ENCODE data around the gene KRTAP3-1. TPM values are rescaled to one million over a fixed set of nuclear protein-coding genes. Genes with fewer than 3 reads are reported as not detected.

The KRTAP3-1 gene
- total and polyA plus RNA-seq, 7 experiments from 2014 or later: not detected

GRCh38 chr17:40981115-40981514 is 27.8 kb downstream of the KRTAP3-1 start:
- intact Hi-C loops (cut with micrococcal nuclease): no loop called here
- POLR2A ChIA-PET: no interaction called here
- H3K4me1 Mint-ChIP-seq: no peaks in the 10 kb centered on the region
- H3K27ac Mint-ChIP-seq: no peak overlapping the region
- H3K4me3 Mint-ChIP-seq: no peak overlapping the region
- Histone ChIP-seq H3K4me1 (ENCODE audit: control insufficient read depth in 2 of 2, insufficient read depth in 2 of 2, low read length in 2 of 2) (no peaks in the 10 kb centered on the region), H3K27ac (ENCODE audit: low read depth, low read length) (no peak overlapping the region), H3K9me3 (ENCODE audit: control insufficient read depth in 2 of 3, low read length in 3 of 3) (no peaks in the 10 kb centered on the region), H3K36me3 (ENCODE audit: control insufficient read depth in 2 of 3, insufficient read depth in 3 of 3, low read length in 3 of 3) (no peaks in the 10 kb centered on the region), H3K4me3 (ENCODE audit: low read length) (no peak overlapping the region), H3K27me3 (ENCODE audit: control insufficient read depth in 2 of 2, insufficient read depth in 2 of 2, low read length in 2 of 2) (no peaks in the 10 kb centered on the region)
- DNase-seq (no peak), ATAC-seq (no peak)
- no peaks in the 10 kb centered on the region for H3K36me3 Mint-ChIP-seq
- CTCF ChIA-PET: no interaction called here
- H3K9me3 Mint-ChIP-seq: no peaks in the 10 kb centered on the region
- H3K27me3 Mint-ChIP-seq: peaks cover 12 to 26% (median 19%) of the 10 kb centered on the region in 5 donors

- no peaks in the 10 kb centered on the region for H3K9me3 Mint-ChIP-seq
- Histone ChIP-seq H3K27me3 (ENCODE audit: control insufficient read depth in 2 of 2, insufficient read depth in 2 of 2, low read length in 2 of 2) (no peaks in the 10 kb centered on the region), H3K27ac (ENCODE audit: low read depth, low read length) (no peak overlapping the region), H3K4me3 (ENCODE audit: low read length) (no peak overlapping the region), H3K9me3 (ENCODE audit: control insufficient read depth in 2 of 3, low read length in 3 of 3) (no peaks in the 10 kb centered on the region), H3K4me1 (ENCODE audit: control insufficient read depth in 2 of 2, insufficient read depth in 2 of 2, low read length in 2 of 2) (no peaks in the 10 kb centered on the region), H3K36me3 (ENCODE audit: control insufficient read depth in 2 of 3, insufficient read depth in 3 of 3, low read length in 3 of 3) (no peaks in the 10 kb centered on the region)
- H3K4me1 Mint-ChIP-seq: no peaks in the 10 kb centered on the region
- ATAC-seq (no peak), DNase-seq (no peak)
- H3K27me3 Mint-ChIP-seq: peaks cover 14 to 28% (median 19%) of the 10 kb centered on the region in 5 donors
- POLR2A ChIA-PET: no interaction called here
- no peak overlapping the region for H3K4me3 Mint-ChIP-seq
- no peaks in the 10 kb centered on the region for H3K36me3 Mint-ChIP-seq
- H3K27ac Mint-ChIP-seq: no peak overlapping the region
- intact Hi-C loops (cut with micrococcal nuclease): no loop called here
- CTCF ChIA-PET: no interaction called here
These were observed 28.3 kb downstream of the KRTAP3-1 start for GRCh38 chr17:40980596-40980995.

GRCh38 chr17:40980117-40980516 is 28.8 kb downstream of the KRTAP3-1 start:
- Mint-ChIP-seq H3K36me3 (no peaks in the 10 kb centered on the region), H3K4me1 (no peaks in the 10 kb centered on the region), H3K27me3 (peaks cover 17 to 29% (median 24%) of the 10 kb centered on the region in 5 donors), H3K4me3 (no peak overlapping the region), H3K27ac (no peak overlapping the region), H3K9me3 (no peaks in the 10 kb centered on the region)
- no peaks in the 10 kb centered on the region for H3K4me1 ChIP-seq (ENCODE audit: control insufficient read depth in 2 of 2, insufficient read depth in 2 of 2, low read length in 2 of 2)
- CTCF ChIA-PET: no interaction called here
- no peak for ATAC-seq
- H3K9me3 ChIP-seq (ENCODE audit: control insufficient read depth in 2 of 3, low read length in 3 of 3): no peaks in the 10 kb centered on the region
- no peaks in the 10 kb centered on the region for H3K27me3 ChIP-seq (ENCODE audit: control insufficient read depth in 2 of 2, insufficient read depth in 2 of 2, low read length in 2 of 2)
- POLR2A ChIA-PET: no interaction called here
- H3K4me3 ChIP-seq (ENCODE audit: low read length): no peak overlapping the region
- DNase-seq: no peak
- intact Hi-C loops (cut with micrococcal nuclease): no loop called here
- H3K27ac ChIP-seq (ENCODE audit: low read depth, low read length): no peak overlapping the region
- H3K36me3 ChIP-seq (ENCODE audit: control insufficient read depth in 2 of 3, insufficient read depth in 3 of 3, low read length in 3 of 3): no peaks in the 10 kb centered on the region

GRCh38 chr17:40978575-40979151 is 30.3 kb downstream of the KRTAP3-1 start:
- ATAC-seq (no peak), DNase-seq (no peak)
- intact Hi-C loops (cut with micrococcal nuclease): no loop called here
- Histone ChIP-seq H3K9me3 (ENCODE audit: control insufficient read depth in 2 of 3, low read length in 3 of 3) (no peaks in the 10 kb centered on the region), H3K36me3 (ENCODE audit: control insufficient read depth in 2 of 3, insufficient read depth in 3 of 3, low read length in 3 of 3) (no peaks in the 10 kb centered on the region), H3K27ac (ENCODE audit: low read depth, low read length) (no peak overlapping the region), H3K4me1 (ENCODE audit: control insufficient read depth in 2 of 2, insufficient read depth in 2 of 2, low read length in 2 of 2) (no peaks in the 10 kb centered on the region), H3K27me3 (ENCODE audit: control insufficient read depth in 2 of 2, insufficient read depth in 2 of 2, low read length in 2 of 2) (no peaks in the 10 kb centered on the region), H3K4me3 (ENCODE audit: low read length) (no peak overlapping the region)
- POLR2A ChIA-PET: no interaction called here
- no peaks in the 10 kb centered on the region for H3K4me1 Mint-ChIP-seq
- CTCF ChIA-PET: no interaction called here
- H3K36me3 Mint-ChIP-seq: no peaks in the 10 kb centered on the region
- H3K9me3 Mint-ChIP-seq: no peaks in the 10 kb centered on the region
- H3K27me3 Mint-ChIP-seq: peaks cover 14 to 25% (median 21%) of the 10 kb centered on the region in 5 donors
- no peak overlapping the region for H3K27ac Mint-ChIP-seq
- H3K4me3 Mint-ChIP-seq: no peak overlapping the region

GRCh38 chr17:40975516-40975915 is 33.4 kb downstream of the KRTAP3-1 start:
- no peak for ATAC-seq
- POLR2A ChIA-PET: no interaction called here
- H3K27ac ChIP-seq (ENCODE audit: low read depth, low read length): no peak overlapping the region
- intact Hi-C loops (cut with micrococcal nuclease): no loop called here
- DNase-seq: no peak
- no peaks in the 10 kb centered on the region for H3K36me3 ChIP-seq (ENCODE audit: control insufficient read depth in 2 of 3, insufficient read depth in 3 of 3, low read length in 3 of 3)
- H3K9me3 ChIP-seq (ENCODE audit: control insufficient read depth in 2 of 3, low read length in 3 of 3): no peaks in the 10 kb centered on the region
- no peaks in the 10 kb centered on the region for H3K9me3 Mint-ChIP-seq
- H3K4me3 Mint-ChIP-seq: no peak overlapping the region
- no peaks in the 10 kb centered on the region for H3K4me1 Mint-ChIP-seq
- no peaks in the 10 kb centered on the region for H3K36me3 Mint-ChIP-seq
- no peak overlapping the region for H3K4me3 ChIP-seq (ENCODE audit: low read length)
- H3K27me3 ChIP-seq (ENCODE audit: control insufficient read depth in 2 of 2, insufficient read depth in 2 of 2, low read length in 2 of 2): no peaks in the 10 kb centered on the region
- peaks cover 9 to 31% (median 17%) of the 10 kb centered on the region in 5 donors for H3K27me3 Mint-ChIP-seq
- H3K4me1 ChIP-seq (ENCODE audit: control insufficient read depth in 2 of 2, insufficient read depth in 2 of 2, low read length in 2 of 2): no peaks in the 10 kb centered on the region
- CTCF ChIA-PET: no interaction called here
- H3K27ac Mint-ChIP-seq: no peak overlapping the region

- intact Hi-C loops (cut with micrococcal nuclease): no loop called here
- H3K27ac ChIP-seq (ENCODE audit: low read depth, low read length): no peak overlapping the region
- no peaks in the 10 kb centered on the region for H3K9me3 ChIP-seq (ENCODE audit: control insufficient read depth in 2 of 3, low read length in 3 of 3)
- DNase-seq: no peak
- no peak for ATAC-seq
- no peaks in the 10 kb centered on the region for H3K27me3 ChIP-seq (ENCODE audit: control insufficient read depth in 2 of 2, insufficient read depth in 2 of 2, low read length in 2 of 2)
- no peaks in the 10 kb centered on the region for H3K9me3 Mint-ChIP-seq
- CTCF ChIA-PET: no interaction called here
- no peak overlapping the region for H3K4me3 Mint-ChIP-seq
- no peak overlapping the region for H3K27ac Mint-ChIP-seq
- no peaks in the 10 kb centered on the region for H3K36me3 ChIP-seq (ENCODE audit: control insufficient read depth in 2 of 3, insufficient read depth in 3 of 3, low read length in 3 of 3)
- no peaks in the 10 kb centered on the region for H3K4me1 Mint-ChIP-seq
- POLR2A ChIA-PET: no interaction called here
- H3K27me3 Mint-ChIP-seq: peaks cover 12 to 38% (median 14%) of the 10 kb centered on the region in 5 donors
- no peaks in the 10 kb centered on the region for H3K36me3 Mint-ChIP-seq
- H3K4me3 ChIP-seq (ENCODE audit: low read length): no peak overlapping the region
- no peaks in the 10 kb centered on the region for H3K4me1 ChIP-seq (ENCODE audit: control insufficient read depth in 2 of 2, insufficient read depth in 2 of 2, low read length in 2 of 2)
These were observed 34.6 kb downstream of the KRTAP3-1 start for GRCh38 chr17:40974366-40974765.

GRCh38 chr17:40967582-40967981 is 41.3 kb downstream of the KRTAP3-1 start:
- ChIA-PET POLR2A (no interaction called here), CTCF (no interaction called here)
- H3K36me3 Mint-ChIP-seq: peaks cover 0 to 3% (median 0%) of the 10 kb centered on the region in 5 donors

More at GRCh38 chr17:40967582-40967981, 41.3 kb downstream of the KRTAP3-1 start:
- no peak for DNase-seq
- peaks cover 0 to 5% (median 0%) of the 10 kb centered on the region in 7 donors for H3K4me1 Mint-ChIP-seq
- intact Hi-C loops (cut with micrococcal nuclease): no loop called here
- Histone ChIP-seq H3K36me3 (ENCODE audit: control insufficient read depth in 2 of 3, insufficient read depth in 3 of 3, low read length in 3 of 3) (no peaks in the 10 kb centered on the region), H3K27ac (ENCODE audit: low read depth, low read length) (no peak overlapping the region), H3K9me3 (ENCODE audit: control insufficient read depth in 2 of 3, low read length in 3 of 3) (no peaks in the 10 kb centered on the region), H3K4me1 (ENCODE audit: control insufficient read depth in 2 of 2, insufficient read depth in 2 of 2, low read length in 2 of 2) (no peaks in the 10 kb centered on the region), H3K27me3 (ENCODE audit: control insufficient read depth in 2 of 2, insufficient read depth in 2 of 2, low read length in 2 of 2) (no peaks in the 10 kb centered on the region), H3K4me3 (ENCODE audit: low read length) (no peak overlapping the region)
- no peak for ATAC-seq
- peaks cover 0 to 3% (median 0%) of the 10 kb centered on the region in 11 donors for H3K9me3 Mint-ChIP-seq
- H3K27ac Mint-ChIP-seq: no peak overlapping the region
- H3K27me3 Mint-ChIP-seq: peaks cover 0 to 33% (median 22%) of the 10 kb centered on the region in 5 donors
- no peak overlapping the region for H3K4me3 Mint-ChIP-seq
